ENCODE results near the gene FUT2. TPM values are rescaled to one million over a fixed set of nuclear protein-coding genes. Genes with fewer than 3 reads are reported as not detected.

FUT2 gene
- total RNA-seq, 1 experiment from 2014 or later: 12.5 TPM

- POLR2A ChIA-PET: no interaction called here
- ATAC-seq: no peak
- no peaks in the 10 kb centered on the region for H4K20me1 ChIP-seq (ENCODE audit: insufficient read depth)
- DNase-seq (ENCODE audit: low read depth, low spot score): no peak
- RAD21 ChIA-PET (ENCODE audit: low non-redundant PET in 1 of 2, low total read pairs in 2 of 2, uncharacterized antibody in 2 of 2, unreplicated experiment in 2 of 2): no interaction called here
- peaks cover 2 to 24% of the 10 kb centered on the region in 2 experiments; a peak in 3 of 4 replicates for H3K4me1 ChIP-seq (ENCODE audit: control insufficient read depth in 1 of 2, insufficient read depth in 2 of 2, low read length in 2 of 2)
- TF ChIP-seq MAX (IDR thresholded peaks at IDR 0.05) (no peak), CBX3 (IDR thresholded peaks at IDR 0.05; ENCODE audit: low read depth) (no peak), YY1 (IDR thresholded peaks at IDR 0.05; ENCODE audit: extremely low read depth, insufficient replicate concordance, low read depth, low read length) (no peak), ZFX (IDR thresholded peaks at IDR 0.05) (no peak), EZH2 (IDR thresholded peaks at IDR 0.05) (no peak)
- TF ChIP-seq, protein P1, sequence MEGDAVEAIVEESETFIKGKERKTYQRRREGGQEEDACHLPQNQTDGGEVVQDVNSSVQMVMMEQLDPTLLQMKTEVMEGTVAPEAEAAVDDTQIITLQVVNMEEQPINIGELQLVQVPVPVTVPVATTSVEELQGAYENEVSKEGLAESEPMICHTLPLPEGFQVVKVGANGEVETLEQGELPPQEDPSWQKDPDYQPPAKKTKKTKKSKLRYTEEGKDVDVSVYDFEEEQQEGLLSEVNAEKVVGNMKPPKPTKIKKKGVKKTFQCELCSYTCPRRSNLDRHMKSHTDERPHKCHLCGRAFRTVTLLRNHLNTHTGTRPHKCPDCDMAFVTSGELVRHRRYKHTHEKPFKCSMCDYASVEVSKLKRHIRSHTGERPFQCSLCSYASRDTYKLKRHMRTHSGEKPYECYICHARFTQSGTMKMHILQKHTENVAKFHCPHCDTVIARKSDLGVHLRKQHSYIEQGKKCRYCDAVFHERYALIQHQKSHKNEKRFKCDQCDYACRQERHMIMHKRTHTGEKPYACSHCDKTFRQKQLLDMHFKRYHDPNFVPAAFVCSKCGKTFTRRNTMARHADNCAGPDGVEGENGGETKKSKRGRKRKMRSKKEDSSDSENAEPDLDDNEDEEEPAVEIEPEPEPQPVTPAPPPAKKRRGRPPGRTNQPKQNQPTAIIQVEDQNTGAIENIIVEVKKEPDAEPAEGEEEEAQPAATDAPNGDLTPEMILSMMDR (IDR thresholded peaks at IDR 0.05 in 2 of 3, conservative IDR thresholded peaks at IDR 0.05 in 1 of 3; ENCODE audit: borderline replicate concordance in 1 of 3, insufficient read depth in 1 of 3, low read depth in 2 of 3, low read length in 2 of 3): no peak
- TF ChIP-seq, protein P2, sequence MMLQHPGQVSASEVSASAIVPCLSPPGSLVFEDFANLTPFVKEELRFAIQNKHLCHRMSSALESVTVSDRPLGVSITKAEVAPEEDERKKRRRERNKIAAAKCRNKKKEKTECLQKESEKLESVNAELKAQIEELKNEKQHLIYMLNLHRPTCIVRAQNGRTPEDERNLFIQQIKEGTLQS (IDR thresholded peaks at IDR 0.05): no peak
- CTCF ChIA-PET: interaction anchor here (0.5 to 1.2 kb wide), 2 partner anchors 14 to 24 kb away, joined by 3 to 8 read pairs; partner anchors contain the start of gene CA11
- no peaks in the 10 kb centered on the region for H3K9me3 ChIP-seq (ENCODE audit: control insufficient read depth in 1 of 2, insufficient read depth in 1 of 2, low read depth in 1 of 2, low read length in 2 of 2)
- no peak overlapping the region for H3K27ac ChIP-seq (ENCODE audit: low read depth, low read length)
- H3K9ac ChIP-seq (ENCODE audit: low read length): no peak overlapping the region
- no peaks in the 10 kb centered on the region for H3K36me3 ChIP-seq (ENCODE audit: control insufficient read depth in 1 of 2, insufficient read depth in 2 of 2, low read length in 2 of 2)
- H3K79me2 ChIP-seq (ENCODE audit: insufficient read depth, low read length): no peaks in the 10 kb centered on the region
- H3K4me2 ChIP-seq (ENCODE audit: low read length): no peak overlapping the region
- H3K9me2 ChIP-seq (ENCODE audit: insufficient read depth): no peaks in the 10 kb centered on the region
- no peak overlapping the region for H3K4me3 ChIP-seq (replicated peaks in 1 of 2; ENCODE audit: low read depth in 1 of 2, low read length in 2 of 2)
- no peaks in the 10 kb centered on the region for H3K27me3 ChIP-seq (ENCODE audit: insufficient read depth, low read length)
- no TSS peak for BruUV-seq (replicated peaks)
- intact Hi-C loops (cut with micrococcal nuclease): no loop called here
- no peak overlapping the region for H2AFZ ChIP-seq (ENCODE audit: low read depth, low read length, poor library complexity, severe bottlenecking)
Observed at GRCh38 chr19:48659768-48660167, 36.0 kb upstream of the FUT2 start.

Measured in HCT116 (cell line).